OCI-LY1 (cell line): ENCODE measurements around the gene TRIO.

Experiments
- H2AFZ ChIP-seq: fragments of 200-600 bp; sonication (generic), shearing (Covaris generic); 2 replicates; pipeline ENCODE4 v1.6.0; 2014; ENCODE audit warnings: antibody characterized with exemption, mild to moderate bottlenecking, low read length
- H3F3A ChIP-seq: fragments of 200-600 bp; sonication (generic), shearing (Covaris generic); 2 replicates; pipeline ENCODE4 v1.6.0; 2014; ENCODE audit warnings: mild to moderate bottlenecking, antibody characterized with exemption, low read length, moderate library complexity; ENCODE audit not compliant: insufficient read depth
- H3K27ac ChIP-seq: fragments of 200-600 bp; sonication (generic); 2 replicates; pipeline ENCODE4 v1.5.1; 2014; ENCODE audit warnings: low read length, mixed run types, mild to moderate bottlenecking, low read depth; ENCODE audit not compliant: poor library complexity, severe bottlenecking
- H3K27me3 ChIP-seq: fragments of 200-600 bp; sonication (generic); 2 replicates; pipeline ENCODE4 v1.6.0; 2014; ENCODE audit warnings: antibody characterized with exemption, mild to moderate bottlenecking, low read length, moderate library complexity; ENCODE audit not compliant: insufficient read depth
- H3K36me3 ChIP-seq: fragments of 200-600 bp; sonication (generic); 2 replicates; pipeline ENCODE4 v1.6.1; 2014; ENCODE audit warnings: mild to moderate bottlenecking, antibody characterized with exemption, low read length, moderate library complexity, mixed read lengths; ENCODE audit not compliant: insufficient read depth
- H3K4me1 ChIP-seq: fragments of 200-600 bp; sonication (generic); 2 replicates; pipeline ENCODE4 v1.5.1; 2014; ENCODE audit warnings: mild to moderate bottlenecking, low read length, moderate library complexity; ENCODE audit not compliant: insufficient read depth, severe bottlenecking
- H3K4me2 ChIP-seq: fragments of 200-600 bp; sonication (generic), shearing (Covaris generic); 2 replicates; pipeline ENCODE4 v1.6.1; 2014; ENCODE audit warnings: low read length
- H3K4me3 ChIP-seq: fragments of 200-600 bp; sonication (generic); 2 replicates; pipeline ENCODE4 v1.5.1; 2014; ENCODE audit warnings: low read length, low read depth, mild to moderate bottlenecking, mixed read lengths; ENCODE audit not compliant: poor library complexity, severe bottlenecking
- H3K79me2 ChIP-seq: fragments of 200-600 bp; shearing (Covaris generic); 2 replicates; pipeline ENCODE4 v1.6.1; 2016; ENCODE audit warnings: mixed run types, low read length, mixed read lengths; ENCODE audit not compliant: insufficient read depth
- H3K9ac ChIP-seq: fragments of 200-600 bp; sonication (generic), shearing (Covaris generic); 2 replicates; pipeline ENCODE4 v1.6.1; 2014; ENCODE audit warnings: mild to moderate bottlenecking, low read length, mixed read lengths
- H3K9me2 ChIP-seq: fragments of 200-600 bp; sonication (generic), shearing (Covaris generic); 2 replicates; pipeline ENCODE4 v1.6.1; 2014; ENCODE audit warnings: low read depth, mild to moderate bottlenecking, low read length, mixed read lengths
- H3K9me3 ChIP-seq: fragments of 200-600 bp; shearing (Covaris generic); 2 replicates; pipeline ENCODE4 v1.6.1; 2014; ENCODE audit warnings: low read length, mixed read lengths
- H4K20me1 ChIP-seq: fragments of 200-600 bp; sonication (generic), shearing (Covaris generic); 2 replicates; pipeline ENCODE4 v1.6.0; 2016; ENCODE audit warnings: mild to moderate bottlenecking, low read length; ENCODE audit not compliant: insufficient read depth
- CTCF ChIP-seq: fragments of 200-600 bp; sonication (generic), shearing (Covaris generic); IDR thresholded peaks from 2 replicates; pipeline ENCODE4 v1.5.1; 2017; ENCODE audit warnings: mild to moderate bottlenecking, antibody characterized with exemption, low read length, moderate library complexity, mixed read lengths
- EZH2 ChIP-seq: fragments of 200-600 bp; sonication (generic), shearing (Covaris generic); IDR thresholded peaks from 2 replicates; pipeline ENCODE4 v1.8.0; 2017; ENCODE audit warnings: borderline replicate concordance, mixed run types, mild to moderate bottlenecking, antibody characterized with exemption, low read length, moderate library complexity, mixed read lengths

The TRIO gene

GRCh38 chr5:14226149-14226548, 83.0 kb downstream of the TRIO start:
- Histone ChIP-seq H3K4me1 (no peaks in the 10 kb centered on the region), H3K9ac (no peak overlapping the region), H3K27me3 (no peaks in the 10 kb centered on the region), H3K79me2 (no peaks in the 10 kb centered on the region), H3K9me3 (no peaks in the 10 kb centered on the region), H3K36me3 (no peaks in the 10 kb centered on the region), H3K27ac (no peak overlapping the region), H4K20me1 (no peaks in the 10 kb centered on the region), H3K9me2 (no peaks in the 10 kb centered on the region), H3K4me2 (no peak overlapping the region), H3K4me3 (no peak overlapping the region), H3F3A (no peaks in the 10 kb centered on the region), H2AFZ (no peak overlapping the region)
- no peak for TF ChIP-seq CTCF
- no peak for TF ChIP-seq EZH2

DNA sequence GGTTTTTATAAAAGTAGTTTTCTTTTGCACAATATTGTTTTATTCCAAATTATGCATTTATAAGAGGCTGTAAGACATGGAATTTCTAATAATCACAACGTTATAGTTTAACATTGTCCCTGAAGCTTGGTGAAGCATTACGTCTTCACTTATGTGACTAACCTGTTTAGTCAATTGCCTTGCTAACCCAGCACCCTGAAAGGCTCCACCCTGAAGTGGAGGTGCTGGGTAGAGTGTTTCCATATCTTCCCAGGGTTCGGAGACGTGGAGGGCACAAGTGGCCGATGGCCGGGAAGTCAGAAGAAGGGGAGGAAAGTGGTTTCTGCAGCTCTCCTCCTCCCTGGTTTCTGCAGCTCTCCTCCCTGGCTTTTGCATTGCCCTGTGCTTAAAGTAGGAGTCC, 83.4 kb downstream of the TRIO start:
- Histone ChIP-seq H3K27ac (no peak overlapping the region), H3K4me3 (no peak overlapping the region), H3K27me3 (no peaks in the 10 kb centered on the region), H3F3A (no peaks in the 10 kb centered on the region), H3K36me3 (no peaks in the 10 kb centered on the region), H3K9me3 (no peaks in the 10 kb centered on the region), H3K4me2 (no peak overlapping the region), H3K4me1 (no peaks in the 10 kb centered on the region), H4K20me1 (no peaks in the 10 kb centered on the region), H3K9ac (no peak overlapping the region), H3K9me2 (no peaks in the 10 kb centered on the region), H2AFZ (no peak overlapping the region), H3K79me2 (no peaks in the 10 kb centered on the region)
- no peak for TF ChIP-seq EZH2
- no peak for TF ChIP-seq CTCF

DNA sequence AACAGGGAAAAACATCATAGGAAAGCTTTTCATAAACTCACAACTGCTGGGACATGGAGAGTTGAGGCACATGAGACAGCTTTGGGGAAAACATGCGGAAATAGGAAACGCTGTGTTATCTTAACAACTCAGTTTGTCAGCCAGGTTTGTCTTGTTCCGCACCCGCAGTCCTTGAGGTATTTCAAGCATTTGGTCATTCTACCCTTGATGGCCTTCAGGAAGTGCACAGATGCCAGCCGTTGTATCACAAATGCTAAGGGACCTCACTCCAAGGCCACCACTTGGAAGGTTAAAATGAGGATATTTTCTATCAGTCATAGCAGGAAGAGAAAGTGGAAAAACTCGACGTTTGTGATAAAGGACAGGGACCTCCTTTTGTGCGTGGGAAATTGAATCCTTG, 83.8 kb downstream of the TRIO start:
- Histone ChIP-seq H3K79me2 (no peaks in the 10 kb centered on the region), H3K36me3 (no peaks in the 10 kb centered on the region), H3K9me3 (no peaks in the 10 kb centered on the region), H4K20me1 (no peaks in the 10 kb centered on the region), H3K4me3 (no peak overlapping the region), H3K4me1 (no peaks in the 10 kb centered on the region), H3K27ac (no peak overlapping the region), H3K4me2 (no peak overlapping the region), H3K9me2 (no peaks in the 10 kb centered on the region), H3F3A (no peaks in the 10 kb centered on the region), H3K9ac (no peak overlapping the region), H3K27me3 (no peaks in the 10 kb centered on the region), H2AFZ (no peak overlapping the region)
- TF ChIP-seq CTCF (no peak), EZH2 (no peak)
